ELF-1 (cell line): ENCODE measurements around the gene BCDIN3D.

Experiments used
- DNase-seq: peaks from one replicate; pipeline ENCODE4 v3.0.0-alpha.2; 2016; ENCODE audit warnings: low read depth, low spot score

Gene BCDIN3D

DNA sequence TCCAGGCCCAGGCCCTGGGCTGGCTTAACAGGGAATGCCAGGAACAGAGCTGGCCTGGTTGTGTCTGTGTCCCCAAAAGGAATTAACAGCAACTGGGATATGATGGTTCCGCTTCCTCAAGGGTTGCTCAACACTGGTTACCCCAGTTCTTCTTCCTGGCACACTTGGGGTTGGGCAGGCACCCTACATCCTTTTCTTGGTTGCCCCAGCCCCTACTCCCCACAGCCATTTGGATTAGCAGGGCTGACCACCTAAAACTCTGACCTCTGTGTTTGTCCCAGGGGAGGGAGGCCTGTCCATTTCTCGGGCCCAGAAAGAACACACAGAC, 45.5 kb downstream of the BCDIN3D start:
- no peak for DNase-seq

- no peak for DNase-seq
Measured at GRCh38 chr12:49796606-49797448, 46.1 kb downstream of the BCDIN3D start.

- no peak for DNase-seq
Measured at GRCh38 chr12:49796155-49796554, 46.8 kb downstream of the BCDIN3D start.

GRCh38 chr12:49795654-49796105, 47.2 kb downstream of the BCDIN3D start:
- no peak for DNase-seq

DNA sequence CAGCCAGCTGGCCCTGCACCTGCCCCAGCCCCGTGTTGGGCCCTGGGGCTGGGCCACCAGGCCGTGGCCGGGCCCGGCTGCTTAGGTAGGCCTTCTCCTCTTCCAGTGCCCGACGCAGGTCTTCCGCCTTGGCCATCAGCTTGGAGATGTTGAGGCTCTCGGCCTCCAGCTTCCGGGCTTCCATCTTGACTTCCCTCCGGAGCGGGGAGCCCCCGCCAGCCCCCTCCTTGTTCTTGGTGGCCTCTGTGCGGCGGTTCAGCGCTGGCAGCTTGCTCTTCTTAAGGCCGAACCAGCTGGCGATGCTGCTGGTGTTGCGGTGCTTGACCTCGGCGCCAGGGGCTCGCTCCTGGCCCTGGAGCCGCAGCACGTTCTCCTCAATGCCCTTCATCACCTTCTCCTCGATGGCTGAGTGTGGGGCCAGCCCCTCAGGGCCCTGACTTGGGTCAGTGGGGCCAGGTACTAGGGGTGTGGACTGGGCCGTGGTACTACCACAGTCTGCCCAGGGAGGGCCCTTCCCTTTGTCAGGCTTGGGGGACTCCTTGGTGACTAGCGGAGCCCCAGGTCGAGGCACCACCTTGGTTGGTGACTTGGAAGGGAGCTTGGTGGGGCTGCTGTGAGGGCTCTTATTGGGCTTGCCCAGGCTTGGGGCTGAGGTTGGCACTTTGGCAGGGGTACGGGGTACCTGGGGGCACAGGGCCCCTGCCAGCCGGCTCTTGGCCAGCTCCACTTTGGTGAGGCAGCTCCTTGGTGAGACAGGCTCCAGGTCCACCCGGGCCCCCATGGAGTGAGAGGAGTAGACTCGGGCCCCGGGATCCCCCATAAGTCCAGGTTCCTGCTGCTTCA, 47.9 kb downstream of the BCDIN3D start:
- DNase-seq: no peak

DNA sequence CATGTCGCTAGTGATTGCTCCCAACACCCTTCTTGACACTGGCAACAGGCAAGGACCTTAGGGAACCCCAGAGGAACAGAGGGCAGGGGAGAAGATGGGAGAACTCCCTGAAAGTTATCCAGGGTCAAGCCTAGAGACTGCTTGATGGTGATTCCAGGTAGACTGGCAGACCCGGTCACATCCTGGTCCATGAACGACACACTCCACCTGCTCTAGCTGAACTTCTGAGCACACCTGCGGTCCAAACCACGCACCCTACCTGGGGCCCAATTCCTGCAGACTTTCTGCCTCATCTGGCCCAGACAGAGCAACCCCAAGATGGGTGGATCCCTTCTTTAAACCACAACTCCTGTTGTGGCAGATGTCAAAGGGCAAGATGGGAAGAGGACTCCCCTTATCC, 48.9 kb downstream of the BCDIN3D start:
- DNase-seq: no peak

DNA sequence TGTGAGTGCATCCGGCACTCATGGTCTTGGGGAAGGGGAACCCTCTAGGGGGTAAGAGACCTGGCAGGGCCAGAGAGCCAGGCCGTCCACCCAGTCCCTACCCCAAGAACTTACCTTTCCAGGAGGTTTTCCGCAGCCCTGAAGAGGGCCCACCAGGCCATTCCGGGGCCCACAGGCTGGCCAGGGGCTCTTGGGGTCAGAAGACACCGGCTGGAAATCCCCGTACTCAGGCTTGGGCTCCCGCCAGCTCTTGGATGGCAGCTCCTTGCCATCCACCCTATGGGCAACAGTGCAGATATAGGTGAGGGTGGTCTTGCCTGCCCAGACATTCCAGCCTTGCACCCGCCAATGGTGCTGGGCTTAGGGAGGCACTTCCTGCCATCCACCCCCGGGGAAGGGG, 49.3 kb downstream of the BCDIN3D start:
- DNase-seq: no peak

DNA sequence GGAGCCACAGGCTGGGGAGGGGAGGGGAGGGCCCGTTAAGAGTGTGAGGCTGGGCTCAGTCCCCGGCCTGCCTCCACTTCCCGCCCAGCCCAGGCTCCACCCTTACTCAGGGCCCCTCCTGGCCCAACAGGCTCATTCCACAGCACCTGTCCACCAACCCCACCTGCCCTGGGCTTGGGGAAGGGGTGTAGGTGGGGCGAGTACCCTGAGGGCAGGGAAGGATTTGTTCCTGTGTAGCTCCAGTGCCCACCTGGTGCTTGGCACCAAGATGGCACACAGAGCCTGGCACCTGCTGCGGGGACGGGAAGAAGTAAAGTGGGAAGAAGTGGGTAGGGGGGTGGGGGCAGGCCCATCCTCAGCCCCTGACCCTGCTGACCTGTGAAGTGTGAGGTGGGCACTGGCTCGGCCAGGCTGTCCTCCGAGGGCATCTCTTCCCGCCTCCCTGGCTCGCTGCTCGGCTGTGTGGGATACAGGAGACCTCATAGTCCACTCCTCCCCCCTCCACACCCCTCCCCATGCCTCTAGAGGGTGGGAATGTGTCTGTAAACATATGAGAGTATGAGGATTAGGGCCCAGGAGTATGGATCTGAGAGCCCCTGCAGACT, 49.8 kb downstream of the BCDIN3D start:
- DNase-seq: no peak

GRCh38 chr12:49792181-49792970, 50.5 kb downstream of the BCDIN3D start:
- no peak for DNase-seq

DNA sequence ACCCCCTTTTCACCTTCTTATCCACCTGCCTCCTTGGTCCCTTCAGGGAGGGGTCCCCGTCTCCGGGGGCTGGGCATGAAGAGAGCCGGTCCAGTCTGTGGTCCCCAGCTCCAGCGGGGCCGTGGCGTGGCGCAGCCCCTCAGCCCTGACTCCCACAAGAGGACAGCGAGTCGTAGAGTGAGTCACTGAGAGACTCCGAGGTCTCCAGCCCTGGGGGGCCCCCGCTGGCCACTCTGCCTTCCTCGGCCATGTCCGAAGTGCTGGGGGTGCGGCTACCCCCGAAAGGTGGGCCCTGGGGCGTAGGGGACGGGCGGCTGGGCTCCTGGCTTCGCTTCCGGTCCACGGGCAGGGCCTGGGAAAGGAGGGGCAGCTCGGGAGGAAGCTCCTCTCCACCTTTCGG, 51.2 kb downstream of the BCDIN3D start:
- no peak for DNase-seq

GRCh38 chr12:49790741-49791555, 52.0 kb downstream of the BCDIN3D start:
- DNase-seq: no peak

DNA sequence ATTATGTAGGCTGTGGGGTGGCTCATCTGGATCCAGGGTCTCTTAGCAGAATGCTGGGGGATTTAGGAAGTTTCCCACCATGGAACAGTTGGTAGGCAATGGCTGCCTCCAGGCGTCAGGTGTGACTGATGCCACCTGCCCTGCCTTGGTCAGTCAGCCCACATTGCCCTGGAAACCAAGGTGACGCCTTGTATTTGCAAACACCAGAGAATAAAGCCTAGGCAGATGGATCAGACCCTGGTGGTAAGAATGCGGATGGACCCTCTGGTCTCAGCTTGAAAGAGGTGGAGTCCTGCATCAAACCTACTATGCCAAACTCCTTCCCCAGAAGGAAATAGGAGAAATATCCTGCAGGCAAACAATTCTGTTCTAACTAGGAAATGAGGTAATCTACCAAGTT, 52.9 kb downstream of the BCDIN3D start:
- DNase-seq: peak; percentile 70

DNA sequence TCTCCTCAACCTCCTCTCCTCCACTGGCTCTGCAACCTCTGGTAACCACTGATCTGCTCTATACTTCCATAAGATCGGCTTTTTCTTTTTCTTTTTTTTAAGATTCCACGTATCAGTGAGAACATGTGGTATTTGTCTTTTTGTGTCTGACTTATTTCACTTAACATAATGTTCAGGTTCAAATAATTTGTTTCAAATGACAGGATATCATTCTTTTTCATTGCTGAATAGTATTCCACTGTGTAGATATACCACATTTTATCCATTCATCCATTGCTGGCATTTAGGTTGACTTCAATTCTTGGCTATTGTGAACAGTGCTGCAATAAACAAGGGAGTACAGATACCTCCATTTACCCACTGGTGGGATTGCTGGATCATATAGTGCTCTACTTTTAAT, 55.2 kb downstream of the BCDIN3D start:
- DNase-seq: no peak
